B cell (primary cell): ENCODE data around the gene PCDH1. TPM values are rescaled to one million over a fixed set of nuclear protein-coding genes. Genes with fewer than 3 reads are reported as not detected.

Experiments used
- ATAC-seq: fragments of 200-7000 bp; cut with Tn5 transposase; one replicate; pipeline ENCODE4 v1.10.0; 2021; ENCODE audit warnings: low read depth, mild to moderate bottlenecking, moderate number of reproducible peaks, moderate library complexity
- CTCF ChIA-PET: fragments of 350-600 bp; sonication (Branson Sonifier 250); formaldehyde crosslinking; loops from one replicate; lab custom pipeline; 2021; ENCODE audit warnings: antibody characterized with exemption, inconsistent platforms; lab: Charles Lee
- POLR2A ChIA-PET: fragments of 350-600 bp; sonication (Branson Sonifier 250); formaldehyde crosslinking; loops from one replicate; lab custom pipeline; 2021; ENCODE audit warnings: antibody characterized with exemption; lab: Charles Lee
- DNase-seq: peaks from one replicate; pipeline ENCODE4 v3.0.0; 2013
- H2AFZ ChIP-seq: 2 replicates; pipeline ENCODE4 v1.6.1; 2012; ENCODE audit warnings: mild to moderate bottlenecking, low read depth, low read length; ENCODE audit not compliant: insufficient read depth, poor library complexity, severe bottlenecking
- H3K27ac ChIP-seq, 2 donors: 1 replicate in 1 of 2; 2 replicates in 1 of 2; pipeline ENCODE4 v1.5.1; 2012 to 2013; ENCODE audit warnings: low read length in 2 of 2, mild to moderate bottlenecking in 2 of 2, moderate library complexity in 1 of 2
- H3K27me3 ChIP-seq, 4 experiments: fragments of 200-600 bp in 1 of 4; sonication (generic) in 1 of 4; replicated peaks in 1 of 4; 1 replicate in 2 of 4; 2 replicates in 2 of 4; pipeline versions ENCODE4 v1.6.1 to v1.7.0; 2013 to 2016; ENCODE audit warnings: low read length in 3 of 4, mild to moderate bottlenecking in 2 of 4, mixed read lengths in 1 of 4, moderate library complexity in 1 of 4; ENCODE audit not compliant: insufficient read depth in 4 of 4, control insufficient read depth in 3 of 4; ENCODE audit errors: control extremely low read depth in 1 of 4
- H3K36me3 ChIP-seq, 2 experiments: replicated peaks in 1 of 2; 1 replicate in 1 of 2; 2 replicates in 1 of 2; pipeline versions ENCODE4 v1.6.1 to v1.7.1; 2013; ENCODE audit warnings: low read length in 1 of 2; ENCODE audit not compliant: insufficient read depth in 2 of 2, control insufficient read depth in 1 of 2; ENCODE audit errors: control extremely low read depth in 1 of 2, extremely low read depth in 1 of 2
- H3K4me1 ChIP-seq, 2 donors: fragments of 200-600 bp in 1 of 2; sonication (generic) in 1 of 2; 1 replicate in 1 of 2; 2 replicates in 1 of 2; pipeline versions ENCODE4 v1.5.1 to v1.6.1; 2013 to 2017; ENCODE audit warnings: low read length in 2 of 2; ENCODE audit not compliant: control insufficient read depth in 2 of 2, insufficient read depth in 2 of 2
- H3K4me2 ChIP-seq: replicated peaks from 2 replicates; pipeline ENCODE3; 2012; ENCODE audit warnings: mild to moderate bottlenecking, low read depth, low read length; ENCODE audit not compliant: poor library complexity, severe bottlenecking
- H3K4me3 ChIP-seq, 5 experiments: fragments of 200-600 bp in 1 of 5; sonication (generic) in 1 of 5; 1 replicate in 3 of 5; 2 replicates in 2 of 5; pipeline versions ENCODE4 v1.5.1 to v1.7.0; 2011 to 2016; ENCODE audit warnings: low read length in 4 of 5, mild to moderate bottlenecking in 4 of 5, low read depth in 2 of 5, control low read depth in 1 of 5, moderate library complexity in 1 of 5; ENCODE audit not compliant: insufficient read depth in 1 of 5; ENCODE audit errors: control extremely low read depth in 1 of 5, extremely low read depth in 1 of 5
- H3K79me2 ChIP-seq: fragments of 200-600 bp; sonication (generic); one replicate; pipeline ENCODE4 v1.6.0; 2016; ENCODE audit warnings: low read length; ENCODE audit not compliant: control insufficient read depth, insufficient read depth
- H3K9ac ChIP-seq: fragments of 200-600 bp; sonication (generic); 2 replicates; pipeline ENCODE4 v1.6.1; 2017; ENCODE audit warnings: mild to moderate bottlenecking, low read length, moderate library complexity
- H3K9me3 ChIP-seq, 3 donors: one replicate each; pipeline versions ENCODE4 v1.6.1 to v1.7.1; 2013; ENCODE audit warnings: low read length in 2 of 3; ENCODE audit not compliant: control insufficient read depth in 2 of 3, insufficient read depth in 1 of 3; ENCODE audit errors: control extremely low read depth in 1 of 3
- H4K20me1 ChIP-seq: 2 replicates; pipeline ENCODE4 v1.6.0; 2012; ENCODE audit warnings: mild to moderate bottlenecking, low read length; ENCODE audit not compliant: insufficient read depth, control insufficient read depth, poor library complexity, severe bottlenecking
- H3K27ac Mint-ChIP-seq: one replicate; pipeline ENCODE4 v1.8.0; 2021; ENCODE audit warnings: mixed read lengths
- H3K27me3 Mint-ChIP-seq: one replicate; pipeline ENCODE4 v1.8.0; 2021; ENCODE audit warnings: mixed read lengths
- H3K4me1 Mint-ChIP-seq: one replicate; pipeline ENCODE4 v1.8.0; 2021; ENCODE audit warnings: mixed read lengths
- H3K4me3 Mint-ChIP-seq: one replicate; pipeline ENCODE4 v1.8.0; 2021; ENCODE audit warnings: mixed read lengths
- H3K9me3 Mint-ChIP-seq: one replicate; pipeline ENCODE4 v1.8.0; 2022; ENCODE audit warnings: mixed read lengths; ENCODE audit not compliant: insufficient read depth
- EZH2 ChIP-seq: IDR thresholded peaks from 2 replicates; pipeline ENCODE4 v1.6.1; 2012; ENCODE audit warnings: borderline replicate concordance, low read depth, mild to moderate bottlenecking, moderate library complexity, low read length; ENCODE audit not compliant: insufficient read depth, poor library complexity, severe bottlenecking
- WGBS: methylation state at CpG from one replicate; pipeline ENCODE4 v1.1.5; 2013; ENCODE audit warnings: missing lambda C conversion rate; ENCODE audit not compliant: insufficient coverage; 5-methylcytosine and 5-hydroxymethylcytosine counted together
- intact Hi-C: fragments of 100-400 bp; cut with micrococcal nuclease; formaldehyde crosslinking; loops from one replicate; pipeline ENCODE4 v1.10.0; 2022
- polyA plus RNA-seq: library from polyadenylated mRNA; depleted of rRNA; stranded (reverse); fragments of >200 nt; gene quantifications from 2 replicates; pipeline ENCODE4 v1.2.3, GENCODE V29; 2012
- total RNA-seq, 2 donors: library from RNA; stranded (reverse); fragments of 120-200 nt in 1 of 2; gene quantifications; 1 replicate in 1 of 2; 2 replicates in 1 of 2; pipeline versions ENCODE4 v1.2.3 to v1.2.4, GENCODE V29; 2013 to 2022
- TF ChIP-seq, protein P1 (sequence below): fragments of 200-600 bp; IDR thresholded peaks from one replicate; pipeline ENCODE4 v1.8.0; 2022; ENCODE audit warnings: antibody characterized with exemption, mild to moderate bottlenecking

The PCDH1 gene
- total and polyA plus RNA-seq, 2 donors (not counting 1 experiment from before 2014, with no cell fraction given): 0.06 TPM; not detected in 1

- no peak overlapping the region for H3K9ac ChIP-seq
- POLR2A ChIA-PET: no interaction called here
- TF ChIP-seq, protein P1, sequence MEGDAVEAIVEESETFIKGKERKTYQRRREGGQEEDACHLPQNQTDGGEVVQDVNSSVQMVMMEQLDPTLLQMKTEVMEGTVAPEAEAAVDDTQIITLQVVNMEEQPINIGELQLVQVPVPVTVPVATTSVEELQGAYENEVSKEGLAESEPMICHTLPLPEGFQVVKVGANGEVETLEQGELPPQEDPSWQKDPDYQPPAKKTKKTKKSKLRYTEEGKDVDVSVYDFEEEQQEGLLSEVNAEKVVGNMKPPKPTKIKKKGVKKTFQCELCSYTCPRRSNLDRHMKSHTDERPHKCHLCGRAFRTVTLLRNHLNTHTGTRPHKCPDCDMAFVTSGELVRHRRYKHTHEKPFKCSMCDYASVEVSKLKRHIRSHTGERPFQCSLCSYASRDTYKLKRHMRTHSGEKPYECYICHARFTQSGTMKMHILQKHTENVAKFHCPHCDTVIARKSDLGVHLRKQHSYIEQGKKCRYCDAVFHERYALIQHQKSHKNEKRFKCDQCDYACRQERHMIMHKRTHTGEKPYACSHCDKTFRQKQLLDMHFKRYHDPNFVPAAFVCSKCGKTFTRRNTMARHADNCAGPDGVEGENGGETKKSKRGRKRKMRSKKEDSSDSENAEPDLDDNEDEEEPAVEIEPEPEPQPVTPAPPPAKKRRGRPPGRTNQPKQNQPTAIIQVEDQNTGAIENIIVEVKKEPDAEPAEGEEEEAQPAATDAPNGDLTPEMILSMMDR: no peak
- no peak for TF ChIP-seq EZH2
Measured at GRCh38 chr5:141851195-141851874, 26.9 kb downstream of the PCDH1 start.

DNA sequence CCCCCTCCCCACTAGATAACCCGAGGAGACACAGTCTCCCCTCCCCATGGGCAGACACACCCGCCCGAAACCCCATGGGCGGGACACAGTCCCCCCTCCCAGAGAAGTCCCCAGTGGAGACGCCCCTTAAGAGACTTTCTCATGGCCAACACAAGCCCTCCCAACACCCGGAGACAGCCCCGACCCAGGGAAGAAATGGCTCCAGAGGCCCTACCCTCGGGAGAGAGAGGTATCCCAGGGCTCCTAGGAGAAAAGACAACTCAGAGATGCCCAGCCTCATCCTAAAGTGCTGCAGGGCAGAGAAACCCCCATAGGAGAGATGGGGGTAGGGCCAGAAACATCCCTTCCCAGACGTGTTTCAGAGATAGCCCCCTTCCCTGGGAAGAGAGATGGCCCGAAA lies 27.4 kb downstream of the PCDH1 start:
- Histone ChIP-seq H3K4me1 (peaks cover 9 to 12% of the 10 kb centered on the region in 2 donors), H4K20me1 (no peaks in the 10 kb centered on the region), H3K4me3 (peak overlapping the region in 1 of 5 experiments; percentile 4), H3K27me3 (no peaks in the 10 kb centered on the region), H3K27ac (no peak overlapping the region), H3K4me2 (peak overlapping the region; percentile 97), H2AFZ (no peak overlapping the region), H3K79me2 (no peaks in the 10 kb centered on the region), H3K9me3 (no peaks in the 10 kb centered on the region), H3K36me3 (no peaks in the 10 kb centered on the region), H3K9ac (no peak overlapping the region)
- ATAC-seq: no peak
- Mint-ChIP-seq H3K27me3 (peaks cover 7% of the 10 kb centered on the region), H3K27ac (no peak overlapping the region), H3K9me3 (no peaks in the 10 kb centered on the region), H3K4me1 (peaks cover 9% of the 10 kb centered on the region), H3K4me3 (peak overlapping the region; percentile 76)
- ChIA-PET POLR2A (interaction anchor here (0.7 kb wide), 2 partner anchors 73 to 219 kb away, joined by 3 read pairs; partner anchors contain the start of gene DELE1), CTCF (interaction anchor here (1.0 to 2.6 kb wide), 2 partner anchors 29 to 159 kb away, joined by 3 to 8 read pairs; no protein-coding TSS in a partner anchor)
- TF ChIP-seq, protein P1: no peak
- no peak for TF ChIP-seq EZH2
- 41% methylated on average over 7 of the region's 10 CpGs for WGBS
- intact Hi-C loops: no loop called here
- no peak for DNase-seq

More at GRCh38 chr5:141851195-141851874, 26.9 kb downstream of the PCDH1 start:
- H3K9me3 ChIP-seq: no peaks in the 10 kb centered on the region
- intact Hi-C loops: no loop called here
- H3K4me1 ChIP-seq: peaks cover 9 to 12% of the 10 kb centered on the region in 2 donors
- H3K4me2 ChIP-seq: peak overlapping the region; percentile 97
- CTCF ChIA-PET: interaction anchor here (1.3 kb wide), 1 partner anchor 20 kb away, joined by 3 read pairs; no protein-coding TSS in a partner anchor
- H3K27me3 ChIP-seq: no peaks in the 10 kb centered on the region
- peaks cover 9% of the 10 kb centered on the region for H3K4me1 Mint-ChIP-seq
- H2AFZ ChIP-seq: no peak overlapping the region
- peaks cover 4% of the 10 kb centered on the region for H3K27me3 Mint-ChIP-seq
- peak overlapping the region; percentile 76 for H3K4me3 Mint-ChIP-seq
- no peaks in the 10 kb centered on the region for H3K36me3 ChIP-seq
- H4K20me1 ChIP-seq: no peaks in the 10 kb centered on the region
- no peak overlapping the region for H3K27ac ChIP-seq
- H3K79me2 ChIP-seq: no peaks in the 10 kb centered on the region
- DNase-seq (no peak), ATAC-seq (no peak)
- H3K9me3 Mint-ChIP-seq: no peaks in the 10 kb centered on the region
- no peak overlapping the region for H3K4me3 ChIP-seq
- no peak overlapping the region for H3K27ac Mint-ChIP-seq
- 90% methylated on average over 7 of the region's 10 CpGs for WGBS
